IMR-90 (cell line): ENCODE measurements around the gene ASCL5.
A peak's percentile ranks its signal among the peaks of the same experiment; 100 is the strongest.

Source experiments
- BHLHE40 ChIP-seq: fragments of 150-350 bp; IDR thresholded peaks from 2 replicates; pipeline ENCODE4 v1.6.1; 2016; ENCODE audit warnings: mild to moderate bottlenecking, low read depth, low read length
- CEBPB ChIP-seq: IDR thresholded peaks from 2 replicates; pipeline ENCODE4 v1.6.1; 2012; ENCODE audit warnings: low read depth, low read length, improper control_type of control experiment
- CTCF ChIP-seq: conservative IDR thresholded peaks from 2 replicates; pipeline ENCODE4 v1.5.1; 2012; ENCODE audit warnings: mild to moderate bottlenecking, low read depth, low read length, improper control_type of control experiment
- ELK1 ChIP-seq: fragments of 150-350 bp; IDR thresholded peaks from 2 replicates; pipeline ENCODE4 v1.6.1; 2016; ENCODE audit warnings: low read depth, mild to moderate bottlenecking, low read length, moderate library complexity, borderline replicate concordance
- FOS ChIP-seq: fragments of 150-350 bp; IDR thresholded peaks from 2 replicates; pipeline ENCODE4 v1.6.1; 2016; ENCODE audit warnings: low read depth, low read length
- MAZ ChIP-seq: IDR thresholded peaks from 2 replicates; pipeline ENCODE4 v1.6.1; 2012; ENCODE audit warnings: low read depth, mild to moderate bottlenecking, low read length, improper control_type of control experiment, moderate library complexity, borderline replicate concordance
- MXI1 ChIP-seq: IDR thresholded peaks from 2 replicates; pipeline ENCODE4 v1.6.1; 2012; ENCODE audit warnings: low read depth, mild to moderate bottlenecking, low read length, moderate library complexity, borderline replicate concordance
- POLR2A ChIP-seq: IDR thresholded peaks from 2 replicates; pipeline ENCODE4 v1.6.1; 2012; ENCODE audit warnings: mild to moderate bottlenecking, low read depth, low read length
- RAD21 ChIP-seq: IDR thresholded peaks from 2 replicates; pipeline ENCODE4 v1.6.1; 2012; ENCODE audit warnings: low read length, improper control_type of control experiment
- RCOR1 ChIP-seq: IDR thresholded peaks from 2 replicates; pipeline ENCODE4 v1.6.1; 2012; ENCODE audit warnings: mild to moderate bottlenecking, low read length, improper control_type of control experiment; ENCODE audit not compliant: insufficient replicate concordance
- RFX5 ChIP-seq: IDR thresholded peaks from 2 replicates; pipeline ENCODE4 v1.8.0; 2012; ENCODE audit warnings: low read depth, mild to moderate bottlenecking, low read length, moderate library complexity
- SMC3 ChIP-seq: fragments of 150-350 bp; IDR thresholded peaks from 2 replicates; pipeline ENCODE4 v1.6.1; 2016; ENCODE audit warnings: low read depth, mild to moderate bottlenecking, antibody characterized with exemption, low read length, moderate library complexity

- TF ChIP-seq CTCF = peak; percentile 27; the same call in 1 of the 2 replicates
- no peak for TF ChIP-seq POLR2A
- TF ChIP-seq ELK1 = no peak
- TF ChIP-seq SMC3 = peak; percentile 13; the same call in 1 of the 2 replicates
- no peak for TF ChIP-seq CEBPB
- TF ChIP-seq FOS = no peak
- TF ChIP-seq BHLHE40 = no peak
- no peak for TF ChIP-seq RCOR1
- TF ChIP-seq RAD21 = peak; percentile 30
- TF ChIP-seq MXI1 = no peak
- peak; percentile 56; the same call in 1 of the 2 replicates for TF ChIP-seq MAZ
- no peak for TF ChIP-seq RFX5
Measured at GRCh38 chr1:201126832-201127754, at the start of gene ASCL5.
